Fibroblast of mammary gland (primary cell): Measurements from ENCODE around the gene ADIPOR2.

Experiments
- DNase-seq: peaks from one replicate; pipeline ENCODE4 v3.0.0-alpha.2; 2010; ENCODE audit warnings: low read depth
- H3K4me3 ChIP-seq: 2 replicates; pipeline ENCODE4 v1.5.1; 2011; ENCODE audit warnings: low read depth, mild to moderate bottlenecking, low read length, moderate library complexity; ENCODE audit not compliant: control insufficient read depth
- TF ChIP-seq, protein P1 (sequence below): conservative IDR thresholded peaks from 2 replicates; pipeline ENCODE4 v1.5.1; 2011; ENCODE audit warnings: low read depth, low read length, inconsistent platforms; ENCODE audit not compliant: control insufficient read depth, insufficient read depth

ADIPOR2 gene

DNA sequence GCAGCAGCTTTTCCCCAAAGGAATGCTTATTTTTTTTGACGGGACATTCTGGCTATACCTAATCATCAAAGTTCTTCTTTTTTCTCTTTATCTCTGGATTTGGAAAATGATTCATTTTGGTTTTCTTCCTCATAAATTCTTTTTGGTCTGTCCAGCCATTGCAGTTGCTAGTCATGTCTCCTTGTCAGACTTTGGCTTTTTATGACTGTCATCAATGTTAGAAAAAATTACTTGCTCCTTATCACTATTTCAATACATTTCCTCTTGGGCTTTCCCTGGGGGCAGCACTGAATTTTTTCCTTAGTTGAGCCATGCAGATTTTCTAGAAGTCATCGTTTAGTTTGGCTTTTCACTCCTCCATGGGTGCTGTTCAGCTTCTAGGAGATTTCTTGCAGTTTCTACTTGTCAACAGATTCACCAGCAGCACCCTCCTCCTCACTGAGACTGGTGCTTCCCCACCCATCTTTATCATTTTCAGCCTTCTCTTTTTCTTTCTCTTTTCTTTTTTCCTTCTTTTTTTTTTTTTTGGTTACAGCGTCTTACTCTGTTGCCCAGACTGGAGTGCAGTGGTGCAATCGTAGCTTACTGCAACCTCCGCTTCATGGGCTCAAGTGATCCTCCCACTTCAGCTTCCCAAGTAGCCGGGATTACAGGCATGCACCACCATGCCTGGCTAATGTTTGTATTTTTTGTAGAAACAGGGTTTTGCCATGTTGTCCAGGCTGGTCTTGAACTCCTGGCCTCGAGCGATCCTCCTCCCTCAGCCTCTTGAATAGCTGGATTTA lies 5.2 kb downstream of the ADIPOR2 start:
- DNase-seq = no peak
- TF ChIP-seq, protein P1, sequence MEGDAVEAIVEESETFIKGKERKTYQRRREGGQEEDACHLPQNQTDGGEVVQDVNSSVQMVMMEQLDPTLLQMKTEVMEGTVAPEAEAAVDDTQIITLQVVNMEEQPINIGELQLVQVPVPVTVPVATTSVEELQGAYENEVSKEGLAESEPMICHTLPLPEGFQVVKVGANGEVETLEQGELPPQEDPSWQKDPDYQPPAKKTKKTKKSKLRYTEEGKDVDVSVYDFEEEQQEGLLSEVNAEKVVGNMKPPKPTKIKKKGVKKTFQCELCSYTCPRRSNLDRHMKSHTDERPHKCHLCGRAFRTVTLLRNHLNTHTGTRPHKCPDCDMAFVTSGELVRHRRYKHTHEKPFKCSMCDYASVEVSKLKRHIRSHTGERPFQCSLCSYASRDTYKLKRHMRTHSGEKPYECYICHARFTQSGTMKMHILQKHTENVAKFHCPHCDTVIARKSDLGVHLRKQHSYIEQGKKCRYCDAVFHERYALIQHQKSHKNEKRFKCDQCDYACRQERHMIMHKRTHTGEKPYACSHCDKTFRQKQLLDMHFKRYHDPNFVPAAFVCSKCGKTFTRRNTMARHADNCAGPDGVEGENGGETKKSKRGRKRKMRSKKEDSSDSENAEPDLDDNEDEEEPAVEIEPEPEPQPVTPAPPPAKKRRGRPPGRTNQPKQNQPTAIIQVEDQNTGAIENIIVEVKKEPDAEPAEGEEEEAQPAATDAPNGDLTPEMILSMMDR = no peak
- no peak overlapping the region for H3K4me3 ChIP-seq

DNA sequence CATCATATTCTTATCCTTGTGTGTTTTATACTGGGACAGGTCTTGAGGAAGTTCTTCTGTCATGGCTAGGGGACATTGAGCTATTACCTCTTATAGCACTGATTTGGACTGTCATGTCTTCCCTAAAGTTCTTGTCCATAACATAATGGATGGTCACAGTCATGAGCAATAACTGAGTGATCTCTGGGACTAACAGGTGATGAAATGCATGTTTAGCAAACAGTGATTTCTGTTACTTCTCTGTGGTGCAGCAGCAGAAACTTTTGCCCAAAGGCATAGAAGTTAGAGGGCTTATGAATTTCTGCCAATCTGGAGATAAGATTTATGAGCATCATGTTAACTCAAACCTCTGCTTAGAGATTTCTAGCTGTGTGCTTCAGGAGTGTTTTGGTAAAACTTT lies 5.9 kb downstream of the ADIPOR2 start:
- H3K4me3 ChIP-seq = no peak overlapping the region
- DNase-seq = no peak
- TF ChIP-seq, protein P1 = no peak

DNA sequence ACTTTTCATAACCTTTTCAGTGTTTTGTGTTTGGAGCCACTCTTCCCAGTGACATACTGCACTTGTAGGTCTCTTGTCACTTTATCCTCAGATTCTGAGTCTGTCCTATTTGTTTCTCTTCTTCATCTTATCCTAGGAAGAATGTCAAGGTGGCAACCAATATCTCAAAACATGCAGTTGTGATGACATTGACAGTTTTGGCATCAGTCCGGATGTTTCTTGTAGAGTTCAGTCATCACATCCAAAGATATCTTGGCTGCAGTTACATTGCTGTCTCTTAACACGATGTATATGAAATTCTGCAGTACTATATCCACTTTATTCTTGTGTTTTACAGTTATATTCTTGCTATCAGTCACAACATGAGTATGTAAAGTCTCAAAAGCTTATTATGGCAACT lies 6.4 kb downstream of the ADIPOR2 start:
- peak; percentile 14 for DNase-seq
- TF ChIP-seq, protein P1 = no peak
- no peak overlapping the region for H3K4me3 ChIP-seq

DNA sequence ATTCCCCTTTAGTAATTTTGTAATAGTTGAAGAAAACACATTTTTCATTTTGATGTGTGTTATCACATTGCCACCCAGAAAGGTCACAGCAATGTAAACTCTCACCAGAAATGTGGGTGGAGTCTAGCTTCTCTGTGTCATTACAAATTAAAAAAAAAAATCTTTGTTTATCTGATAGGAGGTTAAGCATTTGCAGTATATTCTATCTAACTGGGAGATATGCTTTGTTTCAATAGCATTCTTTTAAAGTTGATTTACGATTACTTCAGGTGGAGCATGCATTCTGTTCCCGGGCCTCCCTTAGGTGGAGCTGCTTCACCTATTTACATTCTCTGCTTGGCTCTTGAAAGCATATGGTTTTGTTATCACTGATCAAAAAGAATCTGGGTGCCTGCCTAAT lies 7.8 kb downstream of the ADIPOR2 start:
- H3K4me3 ChIP-seq = no peak overlapping the region
- TF ChIP-seq, protein P1 = no peak
- DNase-seq = no peak

DNA sequence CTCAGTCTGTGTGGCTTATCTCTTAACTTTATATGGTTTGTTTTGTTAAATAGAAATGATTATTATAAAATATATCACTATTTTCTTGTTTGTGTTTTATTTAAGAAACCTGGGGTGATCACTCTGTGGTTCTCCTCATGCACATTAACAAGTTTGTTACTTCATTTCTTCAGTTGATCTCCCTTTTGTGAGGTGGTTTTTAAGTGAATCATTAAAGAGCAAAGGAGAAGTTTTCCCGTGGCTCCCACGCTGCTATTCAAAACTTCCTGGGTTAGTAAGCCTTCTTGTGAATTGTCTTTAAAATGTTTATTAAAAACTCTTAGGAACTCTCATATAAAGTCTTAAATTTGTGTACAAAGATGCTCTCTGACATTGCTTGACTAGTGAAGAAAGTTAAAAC lies 11.8 kb downstream of the ADIPOR2 start:
- TF ChIP-seq, protein P1 = no peak
- peak; percentile 6 for DNase-seq
- H3K4me3 ChIP-seq = no peak overlapping the region

DNA sequence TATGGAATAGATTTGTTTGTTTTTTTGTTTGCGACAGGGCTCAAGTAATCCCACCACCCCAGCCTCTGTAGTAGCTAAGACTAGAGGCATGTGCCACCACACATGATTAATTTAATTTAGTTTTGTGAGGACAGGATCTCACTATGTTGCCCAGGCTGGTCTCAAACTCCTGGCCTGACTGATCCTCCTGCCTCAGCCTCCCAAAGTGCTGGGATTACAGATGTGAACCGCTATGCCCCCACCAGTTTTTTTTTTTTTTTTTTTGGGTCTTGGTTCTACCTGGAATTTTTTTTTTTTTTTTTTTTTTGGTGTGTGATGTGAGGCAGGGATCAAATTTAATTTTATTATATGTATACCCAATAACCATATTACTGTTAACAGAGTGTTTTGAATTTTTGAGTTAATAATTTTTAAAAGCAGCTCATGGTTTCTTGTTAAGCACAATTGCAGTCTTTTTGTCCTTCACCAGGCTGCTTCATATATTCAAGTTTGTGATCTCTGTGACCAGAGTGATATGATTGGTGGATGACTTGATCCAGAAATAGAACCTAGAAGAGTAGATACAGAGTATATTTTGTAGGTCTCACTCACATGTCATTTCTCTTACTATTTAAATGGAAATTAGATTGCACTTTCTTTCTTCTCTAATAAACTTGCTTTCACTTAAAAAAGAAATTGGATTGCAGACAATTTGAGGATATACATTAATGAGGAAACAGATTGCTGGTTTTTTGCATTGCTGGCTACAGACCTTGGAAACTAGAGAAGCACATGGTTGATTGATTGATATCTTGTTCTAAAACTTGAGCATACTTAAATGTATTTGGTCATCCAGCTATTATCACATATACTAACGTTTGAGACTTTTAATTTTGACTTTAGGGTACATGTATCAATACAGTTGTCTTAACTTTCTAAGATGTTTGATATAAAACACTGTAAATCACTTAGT lies 13.2 kb downstream of the ADIPOR2 start:
- H3K4me3 ChIP-seq = no peak overlapping the region
- DNase-seq = no peak
- TF ChIP-seq, protein P1 = no peak
